Measurements from ENCODE around the gene NRIP3. TPM values are rescaled to one million over a fixed set of nuclear protein-coding genes. Genes with fewer than 3 reads are reported as not detected.

The NRIP3 gene
- polyA plus RNA-seq, 4 donors, result 0.71 to 1.2 (median 0.88) TPM

DNA sequence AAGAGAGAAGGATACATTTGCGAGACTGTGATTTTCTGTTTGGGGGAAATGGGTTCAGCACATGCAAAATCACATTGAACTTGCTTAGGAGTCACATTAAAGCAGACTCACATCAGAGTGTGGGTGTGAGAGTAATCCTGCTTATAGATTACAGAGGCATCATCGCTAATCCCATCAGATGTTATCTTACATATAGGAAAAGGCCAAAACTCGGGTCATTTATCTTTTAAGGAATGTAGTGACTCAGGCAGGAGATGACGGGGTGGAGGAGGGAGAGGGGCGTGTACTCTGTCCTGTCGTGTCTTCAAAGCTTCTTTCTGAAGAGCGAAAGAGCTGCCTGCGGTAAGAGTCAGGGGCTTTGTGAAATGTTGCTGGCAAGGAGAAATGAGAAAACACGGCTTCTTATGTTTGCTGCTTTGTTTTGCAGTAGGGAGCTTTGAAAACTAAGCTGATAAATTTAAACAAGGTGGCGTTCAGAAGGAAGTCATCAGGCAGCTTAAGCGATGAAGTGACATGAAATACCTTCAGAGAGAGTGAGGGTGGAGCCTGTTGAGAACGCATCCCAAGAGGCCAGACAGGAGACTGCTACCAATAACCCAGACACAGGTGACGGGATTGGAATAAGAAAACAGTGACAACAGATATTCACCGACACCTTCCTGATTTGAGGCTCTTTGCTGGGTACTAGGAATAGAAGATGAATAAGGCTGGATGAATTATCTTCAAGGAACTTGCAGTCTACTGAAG, 68.9 kb downstream of the NRIP3 start:
- DNase-seq (ENCODE audit: low read depth in 4 of 4, low spot score in 3 of 4), result no peak

DNA sequence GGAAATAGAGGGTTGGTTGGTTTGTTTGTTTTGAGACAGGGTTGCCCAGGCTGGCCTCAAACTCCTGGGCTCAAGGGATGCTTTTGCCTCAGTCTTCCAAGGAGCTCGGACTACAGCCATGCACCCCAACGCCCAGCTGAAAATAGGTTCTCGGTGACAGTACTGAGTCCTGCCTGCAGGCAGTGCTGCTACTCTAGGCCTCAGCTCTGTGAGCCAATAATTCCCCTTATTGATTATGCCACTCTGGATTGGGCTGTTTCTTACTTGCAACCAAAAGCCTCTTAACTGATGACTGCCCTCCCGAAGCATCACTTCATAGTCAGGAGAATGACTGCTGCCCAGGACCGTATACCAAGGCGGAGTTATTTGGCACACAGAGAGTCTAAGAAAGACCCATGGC, 69.9 kb downstream of the NRIP3 start:
- no peak for DNase-seq (ENCODE audit: low read depth in 4 of 4, low spot score in 3 of 4)

DNA sequence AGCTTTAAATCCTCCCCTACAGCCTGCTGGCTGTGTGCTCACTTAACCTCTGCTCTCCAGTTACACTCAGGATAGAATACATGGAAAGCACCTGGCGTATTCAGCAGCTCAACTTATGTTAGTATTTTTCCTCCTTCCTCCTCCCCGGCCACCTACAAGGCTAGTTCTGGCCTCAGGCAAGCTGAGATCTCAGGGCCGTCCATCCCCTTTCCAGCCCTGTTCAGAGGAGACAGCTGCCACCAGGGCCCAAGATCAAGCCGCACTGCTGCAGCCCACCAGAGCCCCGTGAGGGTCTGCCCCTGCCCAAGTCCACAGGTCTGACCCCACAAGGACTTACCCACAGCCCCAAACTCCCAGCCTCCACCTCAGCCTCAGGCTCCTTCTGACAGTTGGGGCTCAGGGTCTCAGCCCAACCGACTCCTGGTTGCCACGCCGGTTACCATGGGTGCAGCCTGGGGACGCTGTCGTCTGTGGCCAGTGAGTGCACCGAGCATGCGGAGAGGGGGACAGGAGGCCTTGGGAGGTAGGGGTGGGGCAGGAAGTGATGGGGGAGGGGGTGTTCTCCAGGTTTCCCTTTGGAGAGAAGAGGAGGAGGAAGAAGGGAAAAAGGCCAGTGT, 71.1 kb downstream of the NRIP3 start, which contains the start of gene C11orf16:
C11orf16 (minus strand) TSS at position 384 of the 617 bp plus-strand sequence. CDS start 639 bp downstream, outside the sequence.
- DNase-seq (ENCODE audit: low read depth in 4 of 4, low spot score in 3 of 4), result no peak

Other genes with a start within 250 kb of the NRIP3 start
- 10 to 100 TPM; 20.8 to 21.6 (median 21.3) TPM for gene AKIP1, start 92.8 kb downstream of the NRIP3 start, polyA plus RNA-seq (ENCODE audit: insufficient read length in 4 of 4)
- gene C11orf16, start 71.1 kb downstream of the NRIP3 start, polyA plus RNA-seq (ENCODE audit: insufficient read length in 4 of 4), result 1 to 10 TPM in 1 of 4 donors, under 1 TPM in 3; 0.69 to 1.0 (median 0.89) TPM
- under 1 TPM in 1 of 4 donors, not detected in 3; 0.25 TPM for gene ASCL3, start 61.0 kb downstream of the NRIP3 start, polyA plus RNA-seq (ENCODE audit: insufficient read length in 4 of 4)
- gene TMEM9B, start 39.6 kb downstream of the NRIP3 start, polyA plus RNA-seq (ENCODE audit: insufficient read length in 4 of 4), result 10 to 100 TPM; 63.0 to 78.4 (median 74.9) TPM
- 1 to 10 TPM; 6.9 to 7.7 (median 7.3) TPM for gene SCUBE2, start 87.6 kb upstream of the NRIP3 start, polyA plus RNA-seq (ENCODE audit: insufficient read length in 4 of 4)